RWPE1 (cell line): Measurements from ENCODE around the gene CDIPT.
A peak's percentile ranks its signal among the peaks of the same experiment; 100 is the strongest.

Experiments
- CTCF ChIA-PET: fragments of 350-600 bp; sonication (Branson Sonifier 250); formaldehyde crosslinking; extraction: SDS; loops from one replicate; lab custom pipeline; 2021; lab: Yijun Ruan, JAX
- POLR2A ChIA-PET: fragments of 400-600 bp; formaldehyde crosslinking; extraction: SDS; loops from one replicate; lab custom pipeline; 2020; ENCODE audit warnings: antibody characterized with exemption; ENCODE audit not compliant: low non-redundant PET; lab: Yijun Ruan, JAX
- DNase-seq: peaks from one replicate; pipeline ENCODE4 v3.0.0; 2012; ENCODE audit warnings: low spot score
- H3K27ac ChIP-seq: fragments of 450-650 bp; 2 replicates; pipeline ENCODE4 v1.5.1; 2017
- CTCF ChIP-seq: fragments of 450-650 bp; conservative IDR thresholded peaks from 2 replicates; pipeline ENCODE4 v1.5.1; 2017; ENCODE audit warnings: low read depth, mild to moderate bottlenecking

Gene CDIPT

GRCh38 chr16:29857133-29857760, 5.8 kb downstream of the CDIPT start:
- TF ChIP-seq CTCF: no peak
- DNase-seq: no peak
- H3K27ac ChIP-seq: no peak overlapping the region
- ChIA-PET CTCF (interaction anchor here (0.5 kb wide), 1 partner anchor 148 kb away, joined by 3 read pairs; no protein-coding TSS in a partner anchor), POLR2A (no interaction called here)

GRCh38 chr16:29854520-29855100, 8.4 kb downstream of the CDIPT start:
- no peak for TF ChIP-seq CTCF
- H3K27ac ChIP-seq: no peak overlapping the region
- POLR2A ChIA-PET: interaction anchor here (0.9 kb wide), 1 partner anchor 9 kb away, joined by 3 read pairs; the partner anchor contains the start of gene CDIPT
- DNase-seq: no peak
- CTCF ChIA-PET: no interaction called here

GRCh38 chr16:29852654-29853053, 10.4 kb downstream of the CDIPT start:
- ChIA-PET POLR2A (no interaction called here), CTCF (interaction anchor here (1.4 kb wide), 1 partner anchor 180 kb away, joined by 5 read pairs; no protein-coding TSS in a partner anchor)
- no peak for TF ChIP-seq CTCF
- no peak overlapping the region for H3K27ac ChIP-seq
- DNase-seq: no peak

- CTCF ChIA-PET: interaction anchor here (0.5 to 0.7 kb wide), 4 partner anchors 38 to 851 kb away, joined by 3 to 5 read pairs (median 4); no protein-coding TSS in a partner anchor
- POLR2A ChIA-PET: interaction anchor here (0.7 kb wide), 1 partner anchor 93 kb away, joined by 7 read pairs; no protein-coding TSS in a partner anchor
- DNase-seq: no peak
- H3K27ac ChIP-seq: no peak overlapping the region
- no peak for TF ChIP-seq CTCF
Measured at GRCh38 chr16:29850998-29851397, 12.0 kb downstream of the CDIPT start.

- TF ChIP-seq CTCF: no peak
- ChIA-PET POLR2A (interaction anchor here (0.7 kb wide), 1 partner anchor 16 kb away, joined by 12 read pairs; no protein-coding TSS in a partner anchor), CTCF (interaction anchor here (0.6 to 1.5 kb wide), 9 partner anchors 11 to 198 kb away, joined by 3 to 9 read pairs (median 4); partner anchors contain the start of gene KIF22)
- DNase-seq: no peak
- H3K27ac ChIP-seq: peak overlapping the region; percentile 37
Measured at GRCh38 chr16:29849505-29849904, 13.5 kb downstream of the CDIPT start.
